Large intestine (tissue), 3 donors: ENCODE results near the gene DHRS13. TPM values are rescaled to one million over a fixed set of nuclear protein-coding genes. Genes with fewer than 3 reads are reported as not detected.
A peak's percentile ranks its signal among the peaks of the same experiment; 100 is the strongest.
"Not testable (repeated sequence)": the region's sequence is repeated elsewhere in the genome, so short reads cannot be mapped to it uniquely, and the experiment has no call there.

ENCODE experiments used
- DNase-seq, 2 donors: peaks; one replicate each; pipeline versions ENCODE4 v3.0.0 to v3.0.0-alpha.2; 2013
- H3K27ac ChIP-seq: one replicate; pipeline ENCODE4 v1.5.1; 2013; ENCODE audit warnings: low read length
- H3K27me3 ChIP-seq: 2 replicates; pipeline ENCODE4 v1.6.1; 2013; ENCODE audit warnings: low read length; ENCODE audit not compliant: control insufficient read depth, insufficient read depth
- H3K36me3 ChIP-seq: 2 replicates; pipeline ENCODE4 v1.6.1; 2013; ENCODE audit warnings: low read length; ENCODE audit not compliant: control insufficient read depth, insufficient read depth
- H3K4me1 ChIP-seq: one replicate; pipeline ENCODE4 v1.6.1; 2013; ENCODE audit warnings: low read length; ENCODE audit not compliant: control insufficient read depth, insufficient read depth
- H3K4me3 ChIP-seq: one replicate; pipeline ENCODE4 v1.5.1; 2013; ENCODE audit warnings: low read length
- H3K9me3 ChIP-seq: one replicate; pipeline ENCODE4 v1.6.1; 2013; ENCODE audit warnings: mild to moderate bottlenecking, low read depth, low read length, moderate library complexity; ENCODE audit not compliant: control insufficient read depth
- WGBS: methylation state at CpG from one replicate; pipeline ENCODE4 v1.1.5; 2013; ENCODE audit warnings: low lambda C conversion rate; ENCODE audit not compliant: insufficient coverage; 5-methylcytosine and 5-hydroxymethylcytosine counted together
- polyA plus RNA-seq: library from polyadenylated mRNA; unstranded; fragments of 120-200 nt; gene quantifications from one replicate; pipeline ENCODE4 v1.2.1, GENCODE V29; 2013

The DHRS13 gene
- polyA plus RNA-seq, 1 donor, result 8.4 TPM

GRCh38 chr17:28906276-28906675 lies 3.4 kb upstream of the DHRS13 start:
- no peak for DNase-seq
- Histone ChIP-seq H3K4me1 (peaks cover 12% of the 10 kb centered on the region), H3K36me3 (peaks cover 58% of the 10 kb centered on the region), H3K27ac (no peak overlapping the region), H3K9me3 (no peaks in the 10 kb centered on the region), H3K4me3 (no peak overlapping the region), H3K27me3 (no peaks in the 10 kb centered on the region)
- no CpG with 5 or more reads among the region's 9 CpGs for WGBS

- H3K27me3 ChIP-seq, result no peaks in the 10 kb centered on the region
- H3K4me3 ChIP-seq, result no peak overlapping the region
- H3K9me3 ChIP-seq, result no peaks in the 10 kb centered on the region
- DNase-seq, result no peak
- no peak overlapping the region for H3K27ac ChIP-seq
- 43% methylated on average over 2 of the region's 4 CpGs for WGBS
- H3K36me3 ChIP-seq, result peaks cover 44% of the 10 kb centered on the region
- peaks cover 13% of the 10 kb centered on the region for H3K4me1 ChIP-seq
These were observed 1.9 kb upstream of the DHRS13 start for GRCh38 chr17:28904800-28905199.

DNA sequence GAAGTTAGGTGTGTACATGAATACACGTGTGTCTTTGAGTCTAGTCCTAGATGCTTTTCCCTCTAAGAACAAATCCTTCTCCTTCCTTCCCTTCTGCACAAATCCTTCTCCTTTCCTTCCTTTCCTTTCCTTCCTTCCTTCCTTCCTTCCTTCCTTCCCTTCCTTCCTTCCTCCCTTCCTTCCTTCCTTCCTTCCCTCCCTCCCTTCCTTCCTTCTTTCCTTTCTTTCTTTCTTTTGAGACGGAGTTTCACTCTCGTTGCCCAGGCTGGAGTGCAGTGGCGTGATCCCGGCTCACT lies 615 bp upstream of the DHRS13 start:
- not testable (repeated sequence) for H3K27me3 ChIP-seq, H3K9me3 ChIP-seq, DNase-seq, H3K4me3 ChIP-seq, H3K27ac ChIP-seq
- H3K4me1 ChIP-seq, result peaks cover 13% of the 10 kb centered on the region
- H3K36me3 ChIP-seq, result peaks cover 31% of the 10 kb centered on the region
- 71% methylated on average over 1 of the region's 5 CpGs for WGBS

DNA sequence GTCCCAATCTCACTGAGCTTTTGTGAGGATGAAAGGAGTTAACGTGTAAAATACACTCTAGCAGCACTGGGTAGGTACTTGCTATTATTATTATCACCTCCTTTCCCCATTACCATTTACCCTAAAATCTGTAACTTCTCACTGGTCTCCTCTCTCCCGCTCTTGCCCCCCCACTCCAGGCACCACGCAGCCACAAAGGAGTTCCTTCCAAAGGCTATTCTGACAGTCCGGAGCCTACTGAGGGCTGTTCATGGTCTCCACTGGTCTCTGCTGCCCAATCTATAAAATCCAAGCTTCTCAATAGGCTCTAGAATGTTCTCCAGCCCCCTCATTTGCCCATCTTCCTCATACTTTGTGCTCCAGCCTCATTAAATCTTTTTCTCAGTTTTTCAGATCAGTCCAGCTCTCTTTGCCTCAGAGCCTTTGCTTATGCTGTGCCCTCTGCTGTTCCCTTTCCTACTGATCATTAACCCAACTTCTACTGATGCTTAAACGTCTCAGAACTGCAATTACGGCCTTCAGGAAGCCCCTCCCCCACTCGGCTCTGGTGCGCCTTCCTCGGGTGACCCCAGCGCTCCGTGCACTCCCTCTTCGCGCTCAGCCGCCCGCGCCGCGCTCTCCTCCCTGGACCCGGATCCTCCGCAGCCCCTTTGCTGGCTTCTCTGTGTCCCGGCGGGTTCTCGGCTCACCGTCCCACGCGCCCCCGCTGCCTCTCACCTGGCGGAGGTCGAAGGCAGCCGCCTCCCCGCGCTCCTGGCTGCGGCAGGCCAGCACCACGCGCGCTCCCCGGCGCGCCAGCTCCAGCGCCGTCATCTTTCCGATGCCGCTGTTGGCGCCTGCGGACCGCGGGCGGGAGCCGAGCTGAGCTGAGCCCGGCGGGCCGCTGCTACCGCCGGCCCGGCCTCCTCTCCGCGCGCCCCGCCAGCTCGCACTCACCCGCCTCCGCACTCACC lies 737 bp downstream of the DHRS13 start:
- peak overlapping the region; percentile 76 for H3K27ac ChIP-seq
- WGBS, result 80% methylated on average over 2 of the region's 62 CpGs
- H3K9me3 ChIP-seq, result no peaks in the 10 kb centered on the region
- peak in 1 of 2 donors; percentile 44 for DNase-seq
- H3K36me3 ChIP-seq, result peaks cover 17% of the 10 kb centered on the region
- H3K27me3 ChIP-seq, result no peaks in the 10 kb centered on the region
- H3K4me3 ChIP-seq, result peak overlapping the region; percentile 64
- peaks cover 21% of the 10 kb centered on the region for H3K4me1 ChIP-seq

- Histone ChIP-seq H3K9me3 (no peaks in the 10 kb centered on the region), H3K4me1 (peaks cover 27% of the 10 kb centered on the region), H3K27me3 (no peaks in the 10 kb centered on the region), H3K36me3 (peaks cover 8% of the 10 kb centered on the region), H3K4me3 (no peak overlapping the region), H3K27ac (no peak overlapping the region)
- WGBS, result no CpG with 5 or more reads among the region's 24 CpGs
- no peak for DNase-seq
These were observed 1.7 kb downstream of the DHRS13 start for GRCh38 chr17:28900986-28901726.

DNA sequence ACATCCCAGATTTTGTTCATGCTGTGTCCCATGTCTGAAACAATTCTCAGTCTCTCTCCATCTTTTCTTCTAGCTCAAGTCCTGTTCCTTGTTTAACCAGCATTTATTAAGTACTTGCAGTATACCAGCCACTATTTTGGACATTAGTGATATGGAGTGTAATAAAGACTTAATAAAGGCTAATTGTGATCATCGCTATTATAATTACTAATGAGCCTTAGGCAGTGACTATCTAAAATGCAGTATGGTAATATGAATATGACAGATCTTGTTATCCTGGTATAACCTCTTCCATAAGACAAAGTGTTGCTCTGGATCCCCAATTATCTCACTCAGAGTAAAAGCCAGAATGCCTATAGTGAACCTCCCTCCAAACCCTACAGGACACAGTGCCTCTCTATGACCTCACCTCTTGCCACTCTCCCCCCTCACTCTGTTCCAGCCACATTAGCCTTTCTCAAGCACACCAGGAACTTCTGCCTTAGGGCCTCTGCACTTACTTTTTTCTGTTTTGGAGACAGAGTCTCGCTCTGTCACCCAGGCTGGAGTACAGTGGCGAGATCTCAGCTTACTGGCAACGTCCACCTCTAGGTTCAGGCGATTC lies 3.6 kb downstream of the DHRS13 start:
- no peak overlapping the region for H3K27ac ChIP-seq
- WGBS, result no CpG with 5 or more reads among the region's 5 CpGs

GRCh38 chr17:28898527-28898955 lies 4.3 kb downstream of the DHRS13 start:
- no peak for DNase-seq
- no peaks in the 10 kb centered on the region for H3K9me3 ChIP-seq
- no peaks in the 10 kb centered on the region for H3K36me3 ChIP-seq
- WGBS, result no CpG with 5 or more reads among the region's 12 CpGs
- no peaks in the 10 kb centered on the region for H3K27me3 ChIP-seq
- H3K4me3 ChIP-seq, result no peak overlapping the region
- H3K27ac ChIP-seq, result no peak overlapping the region
- H3K4me1 ChIP-seq, result peaks cover 26% of the 10 kb centered on the region

More for the DNA sequence above, 3.6 kb downstream of the DHRS13 start:
- no peak for DNase-seq
- Histone ChIP-seq H3K36me3 (no peaks in the 10 kb centered on the region), H3K9me3 (no peaks in the 10 kb centered on the region), H3K27me3 (no peaks in the 10 kb centered on the region), H3K4me3 (no peak overlapping the region), H3K4me1 (peaks cover 26% of the 10 kb centered on the region)

- Histone ChIP-seq H3K9me3 (no peaks in the 10 kb centered on the region), H3K27ac (peak overlapping the region; percentile 73), H3K36me3 (peaks cover 3% of the 10 kb centered on the region), H3K4me3 (peak overlapping the region; percentile 78), H3K4me1 (peaks cover 26% of the 10 kb centered on the region), H3K27me3 (no peaks in the 10 kb centered on the region)
- WGBS, result 10% methylated on average over 2 of the region's 23 CpGs
- DNase-seq, result no peak
These were observed 4.9 kb downstream of the DHRS13 start for GRCh38 chr17:28897769-28898526.

DNA sequence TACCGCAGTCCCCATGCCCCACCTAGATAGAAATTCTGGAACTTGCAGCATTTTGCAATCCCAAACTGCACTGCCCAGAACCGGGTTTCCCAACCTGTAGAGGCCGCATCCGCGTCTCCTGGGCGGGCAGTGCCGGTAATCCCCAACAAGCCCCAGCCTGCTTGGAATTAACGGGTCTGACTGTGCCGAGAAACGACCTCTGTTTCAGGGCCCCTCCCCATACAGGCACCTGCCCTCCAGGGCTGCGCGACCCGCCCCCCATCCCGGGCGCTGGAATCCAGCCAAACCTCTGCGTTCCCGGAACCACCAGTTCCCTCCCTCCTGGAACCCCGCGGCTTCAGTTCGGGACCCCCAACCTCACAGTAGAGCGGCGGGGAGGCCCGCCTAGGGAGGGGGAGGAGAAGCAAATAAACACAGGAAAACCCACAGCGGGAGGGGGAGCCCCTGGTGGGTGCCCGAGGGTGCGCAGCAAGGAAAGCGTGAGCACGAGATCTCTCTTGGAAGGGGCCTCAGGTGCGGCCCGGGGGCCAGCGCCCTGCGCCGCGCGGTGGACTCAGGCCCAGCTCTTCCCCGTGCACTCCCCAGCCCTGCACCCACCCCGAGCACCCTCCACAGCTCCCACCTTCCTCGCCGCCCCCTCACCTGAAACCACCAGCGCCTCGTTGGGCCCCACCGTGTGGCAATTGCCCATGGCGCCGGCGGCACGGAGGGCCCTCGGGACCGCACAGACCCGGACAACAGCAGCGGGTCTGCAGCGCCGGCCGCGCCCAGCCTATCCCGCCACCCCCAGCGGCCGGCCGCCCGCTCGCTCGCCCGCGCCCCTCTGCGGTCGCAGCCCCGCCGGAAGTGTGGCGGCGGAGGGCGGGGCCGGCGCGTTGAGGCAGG lies 5.8 kb downstream of the DHRS13 start, which contains the start of gene FLOT2:
TSS of gene FLOT2 (minus strand) at position 850 of the 885 bp plus-strand sequence. CDS start at position 691, 159 bp downstream.
- peaks cover 26% of the 10 kb centered on the region for H3K4me1 ChIP-seq
- H3K9me3 ChIP-seq, result no peaks in the 10 kb centered on the region
- WGBS, result no CpG with 5 or more reads among the region's 73 CpGs
- peaks cover 4% of the 10 kb centered on the region for H3K36me3 ChIP-seq
- no peaks in the 10 kb centered on the region for H3K27me3 ChIP-seq
- peak within 1 kb of the TSS; percentile 78 for H3K4me3 ChIP-seq
- H3K27ac ChIP-seq, result peak within 1 kb of the TSS; percentile 85
- DNase-seq, result peak; percentile 35 to 72
